Endothelial cell (in vitro differentiated cells): ENCODE data around the gene RPTOR. TPM values are rescaled to one million over a fixed set of nuclear protein-coding genes. Genes with fewer than 3 reads are reported as not detected.

Source experiments
- DNase-seq: peaks from one replicate; pipeline ENCODE4 v3.0.0; 2021; ENCODE audit warnings: low spot score
- H3K27ac Mint-ChIP-seq: one replicate; pipeline ENCODE4 v1.8.0; 2021; ENCODE audit warnings: mixed read lengths, inconsistent platforms; ENCODE audit not compliant: unreplicated experiment
- H3K27me3 Mint-ChIP-seq: one replicate; pipeline ENCODE4 v1.8.0; 2021; ENCODE audit warnings: mild to moderate bottlenecking, moderate library complexity, mixed read lengths, inconsistent platforms; ENCODE audit not compliant: unreplicated experiment
- H3K36me3 Mint-ChIP-seq: one replicate; pipeline ENCODE4 v1.8.0; 2021; ENCODE audit warnings: mild to moderate bottlenecking, low read depth, mixed read lengths, inconsistent platforms; ENCODE audit not compliant: unreplicated experiment
- H3K4me1 Mint-ChIP-seq: one replicate; pipeline ENCODE4 v1.8.0; 2021; ENCODE audit warnings: mild to moderate bottlenecking, mixed read lengths, inconsistent platforms; ENCODE audit not compliant: unreplicated experiment
- H3K4me3 Mint-ChIP-seq: one replicate; pipeline ENCODE4 v1.8.0; 2021; ENCODE audit warnings: mild to moderate bottlenecking, mixed read lengths, inconsistent platforms; ENCODE audit not compliant: unreplicated experiment
- H3K9me3 Mint-ChIP-seq: one replicate; pipeline ENCODE4 v1.8.0; 2021; ENCODE audit warnings: mixed read lengths, inconsistent platforms; ENCODE audit not compliant: unreplicated experiment
- CTCF ChIP-seq: fragments of 200-600 bp; sonication (generic); IDR thresholded peaks from one replicate; pipeline ENCODE4 v1.5.0; 2021; ENCODE audit warnings: antibody characterized with exemption; ENCODE audit not compliant: unreplicated experiment
- total RNA-seq: library from RNA; stranded (reverse); fragmentation: NEBNext Ultra II Directional; extraction: Animal tissue kit (Norgen Biotek cat#: 25700); gene quantifications from one replicate; pipeline ENCODE4 v1.2.1, GENCODE V29; 2021; ENCODE audit not compliant: unreplicated experiment

RPTOR gene
- total RNA-seq, 1 donor from 2014 or later = 36.7 TPM

- no peak overlapping the region for H3K27ac Mint-ChIP-seq
- TF ChIP-seq CTCF = peak; percentile 60
- H3K4me3 Mint-ChIP-seq = no peak overlapping the region
- peaks cover 4% of the 10 kb centered on the region for H3K4me1 Mint-ChIP-seq
- DNase-seq = peak; percentile 86
- no peaks in the 10 kb centered on the region for H3K9me3 Mint-ChIP-seq
- H3K36me3 Mint-ChIP-seq = no peaks in the 10 kb centered on the region
- no peaks in the 10 kb centered on the region for H3K27me3 Mint-ChIP-seq
These were observed 321.6 kb downstream of the RPTOR start for GRCh38 chr17:80866050-80866793.

- Mint-ChIP-seq H3K4me3 (no peak overlapping the region), H3K9me3 (no peaks in the 10 kb centered on the region), H3K36me3 (no peaks in the 10 kb centered on the region), H3K4me1 (no peaks in the 10 kb centered on the region), H3K27ac (no peak overlapping the region), H3K27me3 (no peaks in the 10 kb centered on the region)
- no peak for TF ChIP-seq CTCF
- no peak for DNase-seq
These were observed 323.5 kb downstream of the RPTOR start for GRCh38 chr17:80868022-80868609.

- H3K27me3 Mint-ChIP-seq = no peaks in the 10 kb centered on the region
- no peak for TF ChIP-seq CTCF
- no peak overlapping the region for H3K4me3 Mint-ChIP-seq
- no peaks in the 10 kb centered on the region for H3K9me3 Mint-ChIP-seq
- H3K36me3 Mint-ChIP-seq = peaks cover 6% of the 10 kb centered on the region
- peaks cover 7% of the 10 kb centered on the region for H3K4me1 Mint-ChIP-seq
- DNase-seq = no peak
- H3K27ac Mint-ChIP-seq = no peak overlapping the region
These were observed 325.0 kb downstream of the RPTOR start for GRCh38 chr17:80869481-80870145.

- Mint-ChIP-seq H3K27me3 (no peaks in the 10 kb centered on the region), H3K27ac (no peak overlapping the region), H3K4me1 (peaks cover 7% of the 10 kb centered on the region), H3K36me3 (peaks cover 9% of the 10 kb centered on the region), H3K4me3 (no peak overlapping the region), H3K9me3 (no peaks in the 10 kb centered on the region)
- TF ChIP-seq CTCF = no peak
- no peak for DNase-seq
These were observed 325.8 kb downstream of the RPTOR start for GRCh38 chr17:80870401-80870800.

- no peak overlapping the region for H3K4me3 Mint-ChIP-seq
- no peak for DNase-seq
- H3K4me1 Mint-ChIP-seq = peaks cover 7% of the 10 kb centered on the region
- H3K27me3 Mint-ChIP-seq = no peaks in the 10 kb centered on the region
- no peaks in the 10 kb centered on the region for H3K9me3 Mint-ChIP-seq
- H3K36me3 Mint-ChIP-seq = peaks cover 10% of the 10 kb centered on the region
- no peak for TF ChIP-seq CTCF
- H3K27ac Mint-ChIP-seq = no peak overlapping the region
These were observed 326.7 kb downstream of the RPTOR start for GRCh38 chr17:80871341-80871740.
